ENCODE measurements around the gene ZC3HAV1L.
"Not testable (repeated sequence)": the region's sequence is repeated elsewhere in the genome, so short reads cannot be mapped to it uniquely, and the experiment has no call there.

The ZC3HAV1L gene

DNA sequence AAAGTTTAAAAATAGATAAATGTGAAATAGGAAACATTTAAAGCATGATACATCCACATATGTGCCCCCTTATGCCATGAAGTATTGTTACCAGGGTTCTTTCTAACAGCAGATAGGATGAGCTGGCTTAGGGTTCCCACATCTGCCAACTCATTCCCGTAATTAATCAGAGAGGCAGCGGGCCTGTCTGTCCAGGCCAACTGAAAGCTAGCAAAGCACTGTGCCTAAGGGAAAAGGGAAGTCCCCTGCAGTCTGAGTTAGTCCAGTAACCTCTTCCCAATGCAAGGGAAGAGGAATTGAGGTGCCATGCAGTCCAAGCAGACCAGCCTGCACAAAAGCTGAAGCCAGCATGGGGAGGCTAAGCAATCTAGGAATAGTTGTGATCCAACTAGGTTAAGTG lies 18.3 kb upstream of the ZC3HAV1L start:
- DNase-seq (ENCODE audit: low read depth), result peak; percentile 26

DNA sequence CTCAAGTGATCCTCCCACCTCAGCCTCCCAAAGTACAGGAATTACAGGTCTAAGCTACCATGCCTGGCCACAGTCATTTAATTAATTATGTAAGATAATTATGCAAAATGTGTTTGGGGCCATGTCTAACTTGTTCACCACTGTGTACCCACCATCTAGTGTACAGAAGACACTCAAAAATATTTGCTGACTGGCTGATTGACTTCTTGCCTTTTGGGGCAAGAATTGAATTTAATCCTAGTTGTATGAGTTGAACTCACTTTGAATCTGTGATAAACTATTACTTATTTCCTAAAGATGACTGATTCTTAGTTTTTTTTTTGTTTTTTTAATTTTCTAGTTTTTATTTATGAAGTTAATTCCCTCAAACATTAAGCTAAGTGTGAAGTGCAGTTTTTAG lies 15.8 kb upstream of the ZC3HAV1L start:
- no peak for DNase-seq (ENCODE audit: low read depth)

DNA sequence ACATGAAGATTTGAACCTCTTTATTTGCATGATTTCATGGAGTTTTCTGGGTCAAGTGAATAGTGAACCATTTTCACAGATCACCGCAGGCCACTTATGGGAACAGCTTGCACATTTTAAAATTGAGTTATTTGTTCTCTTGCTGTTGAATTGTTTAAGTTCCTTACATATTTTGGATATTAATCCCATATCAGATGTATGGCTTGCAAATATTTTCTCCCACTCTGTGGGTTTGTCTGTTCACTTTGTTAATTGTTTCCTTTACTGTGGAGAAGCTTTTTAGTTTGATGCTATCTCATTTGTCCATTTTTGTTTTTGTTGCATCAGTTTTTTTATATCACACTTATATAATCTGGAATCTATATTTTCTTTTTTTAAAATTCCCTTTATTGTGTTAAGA lies 14.1 kb upstream of the ZC3HAV1L start:
- no peak for DNase-seq (ENCODE audit: low read depth)

DNA sequence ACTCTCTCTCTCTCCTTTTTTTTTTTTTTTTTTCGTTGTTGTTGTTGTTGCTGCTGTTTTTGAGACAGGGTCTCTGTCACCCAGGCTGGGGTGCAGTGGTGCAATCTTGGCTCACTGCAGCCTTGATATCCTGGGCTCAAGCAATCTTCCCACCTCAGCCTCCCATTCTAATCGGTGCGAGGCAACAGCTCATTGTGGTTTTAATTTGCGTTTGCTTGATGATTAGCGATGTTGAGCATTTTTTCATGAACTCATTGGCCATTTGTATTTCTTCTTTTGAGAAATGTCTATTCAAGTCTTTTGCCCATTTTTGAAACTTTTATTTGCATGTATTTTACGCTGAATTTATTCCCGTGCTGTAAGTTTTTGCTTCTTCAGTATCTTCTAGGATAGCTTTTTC lies 13.3 kb upstream of the ZC3HAV1L start:
- DNase-seq (ENCODE audit: low read depth), result no peak

DNA sequence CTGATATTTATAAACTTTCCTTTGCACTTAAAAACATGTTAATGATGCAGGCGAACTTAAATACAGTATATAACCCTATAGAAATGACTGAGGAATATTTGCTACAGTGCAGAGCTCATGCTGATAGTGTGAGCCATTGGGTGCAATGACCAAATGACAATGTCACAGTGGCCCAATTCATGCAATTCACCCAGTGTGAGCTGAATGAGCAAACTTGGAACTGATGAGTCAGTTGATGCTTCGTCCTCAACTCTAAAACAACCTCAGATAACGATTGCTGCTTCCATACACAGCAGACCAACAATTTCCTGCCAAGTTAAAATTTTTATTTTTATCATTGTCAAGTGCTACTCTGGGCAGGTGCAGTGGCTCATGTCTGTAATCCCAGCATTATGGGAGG lies 12.1 kb upstream of the ZC3HAV1L start:
- DNase-seq (ENCODE audit: low read depth), result no peak

DNA sequence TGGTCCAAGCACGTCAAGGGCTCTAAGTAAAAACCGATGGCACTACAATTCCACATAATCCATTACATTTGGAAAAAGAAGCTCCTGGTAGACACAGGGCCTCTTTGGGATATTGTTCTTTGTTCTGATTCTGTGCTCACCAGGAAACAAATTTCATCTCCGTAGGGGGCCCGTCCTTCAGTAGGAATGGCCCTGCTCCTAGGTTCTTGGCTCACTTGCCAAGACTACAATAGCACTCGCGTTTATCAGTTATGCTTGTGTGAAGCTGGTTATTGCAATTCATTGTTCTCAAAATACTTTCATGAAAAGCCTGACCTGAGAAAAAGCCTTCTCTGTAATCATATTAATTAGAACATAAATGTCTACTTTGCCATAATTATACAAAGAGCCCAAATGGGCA lies 10.3 kb upstream of the ZC3HAV1L start:
- no peak for DNase-seq (ENCODE audit: low read depth)

DNA sequence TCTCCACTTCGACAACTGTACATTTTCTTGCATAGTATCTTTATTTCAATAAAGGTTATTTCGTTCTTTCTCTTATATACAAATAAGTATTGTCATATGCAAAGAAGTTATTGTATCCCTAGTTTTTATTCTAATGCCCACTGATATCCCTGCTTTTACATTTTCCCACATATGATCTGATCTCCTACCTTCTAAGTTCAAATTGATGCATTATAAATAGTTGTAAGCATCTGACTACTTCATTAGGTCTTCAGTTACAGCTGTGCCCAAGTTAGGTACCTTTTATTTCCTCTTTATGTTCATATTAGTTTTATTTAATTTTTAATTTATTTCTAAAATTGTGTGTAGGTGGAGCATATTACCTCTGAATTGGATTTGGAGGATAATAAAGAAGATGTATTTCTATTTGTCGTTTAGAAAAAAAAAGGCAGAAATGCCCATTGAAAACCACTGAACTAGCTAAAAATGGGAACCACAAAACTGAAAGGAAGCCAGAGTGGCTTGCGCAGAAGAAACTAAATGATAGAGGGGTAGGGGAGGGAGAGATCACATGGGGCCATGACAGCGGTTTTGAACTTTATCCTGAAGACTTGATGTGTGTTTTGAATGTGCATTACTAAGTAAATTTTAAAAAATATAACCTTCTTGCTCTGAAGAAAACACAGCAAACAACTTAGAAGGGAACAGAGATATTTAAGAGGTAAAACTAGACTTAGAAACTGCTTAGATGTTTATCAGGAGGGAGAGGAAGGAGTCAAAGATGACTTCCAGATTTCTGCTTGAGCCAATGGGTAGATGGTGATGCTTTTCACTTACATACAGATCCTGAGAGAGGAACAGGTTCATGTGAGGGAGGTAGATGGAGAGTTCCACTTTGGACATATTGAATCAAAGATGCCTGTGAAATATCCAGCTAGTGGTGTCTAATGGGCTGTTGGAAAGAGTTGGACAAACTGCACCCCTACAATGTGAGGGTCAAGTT lies 9.3 kb upstream of the ZC3HAV1L start:
- DNase-seq (ENCODE audit: low read depth), result no peak

DNA sequence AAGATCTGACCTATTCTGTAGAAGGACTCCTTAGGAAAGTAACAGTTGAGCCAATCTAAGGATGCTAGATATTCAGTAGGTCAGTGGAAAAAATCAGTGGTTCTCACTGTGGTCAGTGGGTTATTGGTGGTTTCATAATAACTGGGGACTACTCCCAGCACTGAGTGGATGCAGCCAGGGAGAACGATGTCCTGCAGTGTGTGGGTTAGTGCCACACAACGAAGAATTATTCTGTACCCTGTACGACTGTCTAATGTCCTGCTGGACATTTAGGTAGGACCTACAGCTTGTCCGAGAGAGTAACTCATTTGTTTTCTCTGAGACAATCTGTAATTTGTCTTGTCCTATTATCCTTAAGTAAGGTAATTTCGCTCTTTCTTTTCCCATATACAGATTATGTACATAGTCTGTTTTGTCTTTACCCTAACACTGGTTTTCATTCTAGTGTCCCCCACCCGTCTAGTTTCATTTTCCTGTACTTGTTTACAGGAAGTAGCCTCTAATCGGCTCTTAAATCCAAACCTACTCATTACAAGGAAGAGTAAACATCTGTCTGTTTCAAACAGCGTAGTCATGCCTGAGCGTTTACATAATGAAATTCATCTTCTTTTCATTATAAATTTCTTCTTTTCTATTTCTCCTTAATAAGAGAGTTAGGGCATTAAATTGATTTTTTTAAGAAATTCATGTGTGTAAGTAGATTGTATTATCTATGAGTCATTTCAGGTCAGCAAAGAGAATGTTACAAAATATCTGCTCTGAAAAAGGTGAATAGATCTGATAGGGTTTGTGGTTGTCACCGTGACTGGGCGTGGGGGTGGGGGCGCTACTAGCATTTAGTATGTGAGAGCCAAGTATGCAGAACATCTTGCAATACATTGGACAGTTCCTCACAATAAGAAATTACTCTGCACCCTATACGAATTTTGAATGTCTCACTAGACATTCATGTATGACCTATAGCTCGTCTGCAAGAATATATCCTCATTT lies 8.3 kb upstream of the ZC3HAV1L start:
- peak; percentile 68 for DNase-seq (ENCODE audit: low read depth)

DNA sequence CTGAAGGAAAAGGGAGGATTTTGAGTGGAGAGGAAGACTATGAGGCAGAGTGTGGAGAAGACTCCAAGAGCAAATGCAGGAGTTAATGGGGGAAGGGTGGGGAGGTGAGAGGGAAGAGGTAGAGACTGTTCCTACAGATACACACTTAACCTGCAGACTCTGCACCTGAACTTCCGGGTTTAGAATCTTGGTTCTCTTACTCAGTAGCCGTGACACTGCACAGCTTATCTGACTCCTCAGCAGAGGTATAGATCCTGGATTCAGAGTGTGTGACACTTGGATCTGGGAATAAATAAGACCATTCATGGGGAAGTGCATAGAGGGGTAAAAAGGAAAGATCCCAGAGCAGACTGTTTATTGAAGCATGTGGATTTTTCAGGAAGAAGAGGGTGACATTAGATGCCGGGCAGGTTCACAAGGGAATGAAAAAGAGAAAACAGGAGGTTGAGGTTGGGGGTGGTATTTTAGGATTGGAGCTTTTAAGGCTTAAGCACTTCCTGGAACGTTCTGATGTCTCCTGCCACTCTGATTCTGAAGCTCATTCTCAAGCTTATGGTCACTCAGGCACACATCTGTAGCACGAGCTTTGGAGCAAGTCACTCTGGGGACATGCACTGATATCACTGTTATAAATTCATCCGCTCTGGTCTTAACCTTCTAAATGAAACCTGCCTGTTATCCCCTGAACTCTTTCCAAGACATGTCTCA lies 5.7 kb upstream of the ZC3HAV1L start:
- DNase-seq (ENCODE audit: low read depth), result no peak

DNA sequence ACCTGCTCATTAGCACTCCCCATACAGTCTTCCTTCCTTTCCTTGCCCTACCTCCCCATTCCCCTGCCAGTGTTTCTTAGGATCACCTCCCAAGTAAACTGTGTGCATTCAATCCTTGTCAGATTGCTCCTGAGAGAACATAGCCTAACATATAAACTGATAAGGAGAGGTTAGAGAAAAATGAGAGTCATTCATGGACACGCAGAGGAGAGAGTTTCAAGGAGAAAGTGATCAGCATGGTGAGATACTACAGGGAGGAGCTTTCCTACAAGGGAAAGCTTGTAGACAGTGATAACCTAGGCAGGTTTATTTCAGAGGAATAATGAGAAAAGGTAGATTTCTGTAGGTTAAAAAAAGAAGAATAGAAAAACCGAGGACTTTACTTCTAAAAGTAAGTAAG lies 2.8 kb upstream of the ZC3HAV1L start:
- DNase-seq (ENCODE audit: low read depth), result no peak

DNA sequence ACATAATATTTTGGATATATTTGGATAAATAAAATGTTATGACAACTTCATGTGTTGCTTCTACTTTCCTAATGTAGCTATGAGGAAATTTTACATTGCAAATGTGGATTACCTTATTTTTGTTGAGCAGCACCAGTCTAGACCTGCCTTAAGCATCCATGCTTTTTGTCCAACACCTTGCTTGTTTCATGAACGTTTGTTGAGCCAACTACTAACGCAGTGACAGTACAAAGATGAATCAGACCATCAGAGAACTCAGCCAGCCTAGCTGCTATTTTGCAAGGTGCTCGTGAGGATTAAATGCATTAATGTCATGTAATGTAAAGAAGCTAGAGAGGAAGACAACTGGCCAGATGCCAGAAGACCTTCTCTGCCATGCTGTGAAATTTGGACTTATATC lies 1.1 kb upstream of the ZC3HAV1L start:
- no peak for DNase-seq (ENCODE audit: low read depth)

DNA sequence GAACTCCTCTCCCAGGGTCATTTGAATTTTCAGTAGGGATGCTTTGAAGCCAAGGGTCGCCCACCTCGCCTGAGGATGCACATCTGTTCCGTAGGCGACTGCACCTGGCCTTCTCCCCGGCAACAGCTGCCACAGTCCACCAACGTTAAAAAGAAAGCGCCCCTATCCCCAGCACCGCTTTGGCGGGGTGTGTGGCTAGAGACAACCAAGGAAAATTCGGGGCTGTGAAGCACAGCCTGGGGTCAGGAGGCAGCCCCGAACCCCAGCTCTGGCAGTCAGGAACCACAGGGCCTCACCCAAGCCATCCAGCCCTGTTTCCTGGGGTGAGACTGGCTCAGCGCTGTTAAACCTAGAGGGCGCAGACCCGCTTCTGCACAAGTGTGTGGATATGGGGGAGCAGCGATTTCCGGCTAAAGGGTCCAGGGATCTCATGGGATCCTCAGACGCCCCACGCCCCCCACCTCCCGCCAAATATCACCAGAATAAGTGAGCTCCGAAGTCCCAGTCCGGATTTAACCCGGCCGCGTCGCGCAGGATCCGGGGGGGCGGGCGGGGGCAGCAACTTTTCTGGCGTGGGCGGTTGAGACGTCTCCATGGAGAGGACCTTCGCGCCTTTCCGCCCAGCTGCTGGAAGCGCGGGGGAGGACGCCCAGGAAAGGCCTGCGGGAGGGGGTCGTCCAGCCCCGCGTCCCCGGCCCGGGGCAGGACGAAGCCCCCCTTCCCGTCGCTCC lies 822 bp downstream of the ZC3HAV1L start:
- DNase-seq (ENCODE audit: low read depth), result peak; percentile 47

DNA sequence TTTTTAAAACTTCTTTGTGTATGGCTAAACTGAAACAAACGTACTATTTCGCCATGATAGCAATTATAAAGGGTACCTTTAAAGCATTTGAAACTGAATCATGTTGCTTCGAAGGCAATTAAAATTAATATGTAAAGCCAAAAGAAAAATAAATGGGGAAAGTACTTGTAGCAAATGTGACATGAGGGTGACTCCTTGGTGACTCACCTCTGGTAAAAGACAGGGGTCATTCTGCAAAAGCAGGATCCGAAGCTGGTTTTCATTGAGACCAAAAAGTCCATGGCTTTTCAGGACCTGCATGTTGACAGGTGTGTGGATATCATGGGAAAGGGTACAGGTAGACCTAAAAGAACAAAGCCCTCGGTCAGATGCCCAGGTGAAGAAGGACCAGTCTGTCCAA lies 1.5 kb downstream of the ZC3HAV1L start:
- no peak for DNase-seq (ENCODE audit: low read depth)

DNA sequence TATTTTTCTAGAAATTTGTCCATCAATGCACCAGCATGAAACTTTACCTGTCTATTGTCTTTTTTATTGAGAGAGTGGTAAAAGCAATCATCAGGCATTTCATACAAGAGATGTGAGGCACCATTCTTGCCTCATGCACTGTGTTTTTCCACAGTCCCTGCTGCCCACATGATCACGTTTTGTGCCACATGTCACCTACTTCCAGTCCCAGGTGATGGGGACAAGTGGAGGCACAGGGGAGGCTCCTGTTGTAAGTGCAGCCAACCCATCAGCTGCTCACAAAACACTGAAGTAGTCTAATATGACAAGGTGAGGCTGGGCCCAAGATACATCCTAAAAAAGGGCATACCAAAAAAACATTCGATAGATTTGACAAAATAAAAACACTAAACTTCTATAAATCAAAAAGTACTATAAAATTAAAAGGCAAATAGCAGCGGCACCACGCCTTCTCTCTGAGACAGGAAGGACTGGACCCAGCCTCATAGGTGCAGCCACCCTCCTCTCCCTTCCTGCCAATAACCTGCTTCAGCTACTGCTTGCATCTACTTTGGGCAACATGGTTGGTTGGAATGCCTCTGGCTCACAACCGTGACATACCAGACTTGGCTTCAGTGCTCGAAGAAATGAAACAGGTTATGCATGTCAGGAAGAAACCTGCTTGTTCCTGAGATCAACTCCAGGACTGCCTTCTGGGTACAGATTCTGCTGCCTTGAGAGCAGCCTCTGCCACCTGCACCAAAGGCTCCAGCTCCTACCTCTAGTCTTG lies 2.3 kb downstream of the ZC3HAV1L start:
- DNase-seq (ENCODE audit: low read depth), result no peak

DNA sequence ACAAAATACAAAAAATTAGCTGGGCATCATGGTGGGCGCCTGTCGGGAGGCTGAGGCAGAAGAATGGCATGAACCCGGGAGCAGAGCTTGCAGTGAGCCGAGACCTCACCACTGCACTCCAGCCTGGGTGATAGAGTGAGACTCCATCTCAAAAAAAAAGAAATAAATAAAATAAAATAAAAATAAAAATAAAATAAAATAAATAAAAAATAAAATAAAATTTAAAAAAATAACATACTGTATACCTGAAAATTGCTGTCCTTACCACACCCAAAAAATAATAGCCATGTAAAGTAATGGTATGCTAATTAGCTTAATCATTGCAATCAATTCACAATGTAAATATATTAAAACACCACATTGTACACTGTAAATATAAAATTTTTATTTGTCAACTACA lies 3.4 kb downstream of the ZC3HAV1L start:
- no peak for DNase-seq (ENCODE audit: low read depth)

DNA sequence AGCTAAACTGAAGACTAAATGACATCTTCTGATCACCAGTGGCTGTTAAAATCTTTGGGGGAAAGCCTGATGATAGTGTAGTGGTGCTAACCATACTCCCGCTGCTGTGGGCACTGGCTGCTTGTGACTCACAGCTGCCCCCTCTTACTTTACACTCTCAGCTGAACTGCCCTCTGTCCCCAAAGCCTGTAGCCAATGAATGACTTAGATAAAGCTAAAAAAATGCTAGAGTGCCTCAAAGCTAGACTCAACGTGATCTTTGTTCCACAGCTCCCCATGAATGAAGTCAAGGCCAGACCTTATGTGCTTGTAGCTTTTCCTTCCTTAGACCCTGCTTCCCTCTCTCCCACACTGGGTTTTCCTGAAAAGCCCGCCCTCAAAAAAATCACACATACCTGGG lies 6.5 kb downstream of the ZC3HAV1L start:
- DNase-seq (ENCODE audit: low read depth), result no peak

DNA sequence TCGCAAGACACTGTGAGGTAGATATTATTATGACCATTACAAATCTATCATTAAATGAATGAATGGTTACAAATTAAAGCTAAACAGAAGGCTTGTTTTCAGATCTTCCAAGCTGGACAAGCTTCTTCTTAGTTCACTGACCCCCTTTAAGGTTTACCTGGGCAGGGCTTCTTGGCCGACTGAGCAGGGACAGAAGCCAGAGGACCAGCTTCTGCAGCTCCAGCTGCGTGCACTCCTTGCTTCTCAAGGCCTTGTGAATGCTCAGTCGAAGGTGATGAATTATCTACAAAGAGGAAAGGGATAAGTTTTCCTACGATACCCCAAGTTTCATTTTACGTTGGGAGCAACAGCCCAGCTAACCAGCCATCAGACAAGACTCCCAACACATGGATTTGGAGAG lies 9.3 kb downstream of the ZC3HAV1L start:
- DNase-seq (ENCODE audit: low read depth), result no peak

DNA sequence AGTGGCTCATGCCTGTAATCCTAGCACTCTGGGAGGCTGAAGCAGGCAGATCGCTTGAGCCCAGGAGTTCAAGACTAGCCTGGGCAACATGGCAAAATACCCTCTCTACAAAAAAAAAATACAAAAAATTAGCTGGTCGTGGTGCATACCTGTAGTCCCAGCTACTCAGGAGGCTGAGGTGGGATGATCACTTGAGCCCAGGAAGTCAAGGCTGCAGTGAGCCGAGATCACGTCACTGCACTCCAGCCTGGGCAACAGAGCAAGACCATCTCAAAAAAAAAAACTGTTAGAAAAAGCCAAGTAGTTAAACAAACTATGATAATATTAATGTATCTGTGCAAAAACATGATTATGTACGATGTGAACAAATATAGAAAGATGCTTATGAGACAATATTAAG lies 10.0 kb downstream of the ZC3HAV1L start:
- not testable (repeated sequence) for DNase-seq (ENCODE audit: low read depth)

DNA sequence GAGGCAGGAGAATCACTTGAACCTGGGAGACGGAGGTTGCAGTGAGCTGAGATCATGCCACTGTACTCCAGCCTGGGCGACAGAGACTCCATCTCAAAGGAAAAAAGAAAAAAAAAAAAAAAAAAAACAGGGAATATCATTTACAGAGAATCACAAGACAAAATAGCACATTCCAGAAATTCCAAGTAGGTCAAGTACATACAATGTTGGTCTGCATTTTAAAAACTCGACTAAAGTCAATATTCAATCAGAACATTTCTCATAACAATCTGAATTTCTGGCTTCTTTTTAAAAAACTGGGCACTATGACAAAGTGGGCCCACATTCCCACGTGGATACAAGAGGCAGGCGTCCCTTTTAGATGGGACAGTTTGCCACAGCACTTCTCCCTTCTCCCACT lies 12.8 kb downstream of the ZC3HAV1L start:
- DNase-seq (ENCODE audit: low read depth), result peak; percentile 18

DNA sequence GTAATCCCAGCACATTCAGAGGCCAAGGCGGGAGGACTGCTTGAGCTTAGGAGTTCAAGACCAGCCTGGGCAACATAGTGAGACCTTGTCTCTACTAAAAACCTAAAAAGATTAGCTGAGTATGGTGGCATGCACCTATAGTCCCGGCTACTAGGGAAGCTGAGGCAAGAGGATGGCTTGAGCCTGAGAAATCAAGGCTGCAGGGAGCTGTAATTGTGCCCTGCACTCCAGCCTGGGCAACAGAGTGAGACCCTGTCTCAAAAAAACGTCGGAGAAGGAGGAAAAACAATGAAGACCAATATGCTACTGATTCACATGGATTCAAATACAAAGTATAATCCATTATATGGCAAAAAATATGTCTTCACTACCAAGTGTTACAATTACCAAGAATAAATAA lies 13.6 kb downstream of the ZC3HAV1L start:
- DNase-seq (ENCODE audit: low read depth), result no peak

DNA sequence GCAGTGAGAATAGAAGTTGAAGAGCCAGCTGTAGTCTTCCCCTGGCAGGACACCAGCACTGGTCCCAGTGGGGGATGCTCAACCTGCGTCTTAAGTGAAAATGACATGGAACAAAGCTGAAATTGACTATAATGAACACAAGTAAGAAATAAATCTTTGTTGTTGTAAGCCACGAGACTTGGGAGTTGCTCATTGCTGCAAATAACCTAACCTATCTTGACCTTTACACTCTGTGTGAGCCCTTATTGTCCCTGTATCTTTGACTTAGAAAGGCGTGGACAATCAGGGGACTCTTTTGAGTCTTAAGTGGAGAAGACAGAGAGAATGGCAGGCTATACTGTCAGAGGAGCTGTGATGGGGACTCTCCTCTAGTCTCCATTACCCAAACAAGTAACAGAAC lies 16.9 kb downstream of the ZC3HAV1L start:
- DNase-seq (ENCODE audit: low read depth), result no peak
